Measurements from ENCODE around the gene SENP7. TPM values are rescaled to one million over a fixed set of nuclear protein-coding genes. Genes with fewer than 3 reads are reported as not detected.

Gene SENP7, protein sequence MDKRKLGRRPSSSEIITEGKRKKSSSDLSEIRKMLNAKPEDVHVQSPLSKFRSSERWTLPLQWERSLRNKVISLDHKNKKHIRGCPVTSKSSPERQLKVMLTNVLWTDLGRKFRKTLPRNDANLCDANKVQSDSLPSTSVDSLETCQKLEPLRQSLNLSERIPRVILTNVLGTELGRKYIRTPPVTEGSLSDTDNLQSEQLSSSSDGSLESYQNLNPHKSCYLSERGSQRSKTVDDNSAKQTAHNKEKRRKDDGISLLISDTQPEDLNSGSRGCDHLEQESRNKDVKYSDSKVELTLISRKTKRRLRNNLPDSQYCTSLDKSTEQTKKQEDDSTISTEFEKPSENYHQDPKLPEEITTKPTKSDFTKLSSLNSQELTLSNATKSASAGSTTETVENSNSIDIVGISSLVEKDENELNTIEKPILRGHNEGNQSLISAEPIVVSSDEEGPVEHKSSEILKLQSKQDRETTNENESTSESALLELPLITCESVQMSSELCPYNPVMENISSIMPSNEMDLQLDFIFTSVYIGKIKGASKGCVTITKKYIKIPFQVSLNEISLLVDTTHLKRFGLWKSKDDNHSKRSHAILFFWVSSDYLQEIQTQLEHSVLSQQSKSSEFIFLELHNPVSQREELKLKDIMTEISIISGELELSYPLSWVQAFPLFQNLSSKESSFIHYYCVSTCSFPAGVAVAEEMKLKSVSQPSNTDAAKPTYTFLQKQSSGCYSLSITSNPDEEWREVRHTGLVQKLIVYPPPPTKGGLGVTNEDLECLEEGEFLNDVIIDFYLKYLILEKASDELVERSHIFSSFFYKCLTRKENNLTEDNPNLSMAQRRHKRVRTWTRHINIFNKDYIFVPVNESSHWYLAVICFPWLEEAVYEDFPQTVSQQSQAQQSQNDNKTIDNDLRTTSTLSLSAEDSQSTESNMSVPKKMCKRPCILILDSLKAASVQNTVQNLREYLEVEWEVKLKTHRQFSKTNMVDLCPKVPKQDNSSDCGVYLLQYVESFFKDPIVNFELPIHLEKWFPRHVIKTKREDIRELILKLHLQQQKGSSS
- total RNA-seq = 2.4 and 4.8 TPM in 2 replicates

GRCh38 chr3:101512646-101513418 lies at the start of gene SENP7:
TSS of gene SENP7 (minus strand) at chr3:101513212. CDS start at chr3:101513130, 82 bp downstream.

DNA sequence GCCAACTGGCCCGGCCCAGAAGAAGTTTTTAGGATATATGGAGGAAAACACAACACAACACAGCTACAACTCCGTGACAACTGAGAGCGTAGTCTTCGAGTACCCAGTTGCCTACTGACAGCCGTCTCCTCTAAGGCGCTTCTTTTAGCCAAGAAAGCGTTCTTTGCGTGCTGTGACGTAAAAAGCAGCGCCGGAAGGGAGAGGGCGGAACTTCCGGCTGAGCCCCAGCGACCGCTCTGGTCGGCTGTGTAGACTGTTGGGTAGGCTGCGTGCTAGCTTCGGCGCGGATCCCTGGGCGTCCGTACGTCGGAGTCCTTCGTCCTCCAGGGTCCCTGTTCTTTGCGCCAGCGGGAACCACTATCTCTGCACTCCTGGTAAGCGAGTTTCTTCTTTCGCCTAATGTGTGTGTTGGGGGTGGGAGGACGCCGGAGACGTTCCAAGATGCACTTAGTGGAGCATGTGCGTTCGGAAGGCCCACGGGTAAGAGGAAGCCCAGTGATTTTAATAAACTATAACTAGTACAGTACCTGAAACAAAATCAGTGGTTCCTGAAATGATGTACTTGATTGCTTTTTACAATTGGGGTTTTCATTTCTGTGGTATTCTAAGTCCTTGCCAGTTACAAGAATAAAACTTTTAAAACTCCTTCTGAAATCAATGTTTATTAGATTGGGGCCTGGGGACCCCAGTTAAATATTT lies 48.8 kb upstream of the SENP7 start, which contains the start of gene TRMT10C:
Gene TRMT10C, plus strand, starts transcription at position 239 of the 699 bp plus-strand sequence. CDS start 2,914 bp downstream, outside the sequence.

GRCh38 chr3:101320475-101320874 lies 192.5 kb downstream of the SENP7 start, which contains the start of gene IMPG2:
TSS of gene IMPG2 (minus strand) at chr3:101320575. CDS start at chr3:101320372, 203 bp downstream.

Other genes starting within 250 kb of the SENP7 start
- under 0.01 and 0.17 TPM in 2 replicates for gene IMPG2, start 192.6 kb downstream of the SENP7 start, total RNA-seq
- gene TRMT10C, start 48.7 kb upstream of the SENP7 start, total RNA-seq = 18.8 and 22.6 TPM in 2 replicates
- 36.4 and 48.8 TPM in 2 replicates for gene PCNP, start 61.0 kb upstream of the SENP7 start, total RNA-seq
- gene ZBTB11, start 163.9 kb upstream of the SENP7 start, total RNA-seq = 8.7 and 9.7 TPM in 2 replicates
- 1,646 and 2,131 TPM in 2 replicates for gene RPL24, start 173.5 kb upstream of the SENP7 start, total RNA-seq
- 3.4 and 4.3 TPM in 2 replicates for gene CEP97, start 211.4 kb upstream of the SENP7 start, total RNA-seq